ENCODE measurements around the gene DAPK2.

GRCh38 chr15:63922261-63922904 lies 123.9 kb downstream of the DAPK2 start:
- TF ChIP-seq POLR2A (IDR thresholded peaks at IDR 0.05) (no peak), CTCF (IDR thresholded peaks at IDR 0.05) (no peak), POLR2AphosphoS5 (IDR thresholded peaks at IDR 0.05) (no peak)
